Measurements from ENCODE around the gene LIPF.
"Not testable (repeated sequence)": the region's sequence is repeated elsewhere in the genome, so short reads cannot be mapped to it uniquely, and the experiment has no call there.

The LIPF gene

GRCh38 chr10:88707429-88708155 is 43.4 kb downstream of the LIPF start:
- no peak for TF ChIP-seq TCF4 (CRISPR knock-in tag; IDR thresholded peaks at IDR 0.05; ENCODE audit: borderline replicate concordance)
- TF ChIP-seq TOX (CRISPR knock-in tag; IDR thresholded peaks at IDR 0.05; ENCODE audit: borderline replicate concordance), result peak; percentile 90
- peak; percentile 59; the same call in 1 of the 2 replicates for TF ChIP-seq PATZ1 (CRISPR knock-in tag; IDR thresholded peaks at IDR 0.05; ENCODE audit: borderline replicate concordance)
- peak; percentile 88 for TF ChIP-seq ISL1 (CRISPR knock-in tag; IDR thresholded peaks at IDR 0.05)
- TF ChIP-seq ZNF8 (CRISPR knock-in tag; IDR thresholded peaks at IDR 0.05), result no peak
- no peak for TF ChIP-seq ZNF70 (CRISPR knock-in tag; IDR thresholded peaks at IDR 0.05)
- no peak for TF ChIP-seq ESRRG (CRISPR knock-in tag; IDR thresholded peaks at IDR 0.05)
- TF ChIP-seq POU6F1 (CRISPR knock-in tag; IDR thresholded peaks at IDR 0.05; ENCODE audit: borderline replicate concordance, low read depth), result no peak
- TF ChIP-seq ZC3H10 (CRISPR knock-in tag; IDR thresholded peaks at IDR 0.05), result no peak

GRCh38 chr10:88709361-88709760 is 45.1 kb downstream of the LIPF start:
- ATAC-seq, result not testable (repeated sequence)

More at GRCh38 chr10:88707429-88708155, 43.4 kb downstream of the LIPF start:
- peak; percentile 95 for ATAC-seq

- TF ChIP-seq CSRNP3 (CRISPR knock-in tag; IDR thresholded peaks at IDR 0.05), result no peak
- TF ChIP-seq BACH2 (CRISPR knock-in tag; IDR thresholded peaks at IDR 0.05; ENCODE audit: borderline replicate concordance), result no peak
- TF ChIP-seq ISL1 (CRISPR knock-in tag; IDR thresholded peaks at IDR 0.05), result no peak
- no peak for TF ChIP-seq CREB5 (CRISPR knock-in tag; IDR thresholded peaks at IDR 0.05; ENCODE audit: low read depth)
- no peak for TF ChIP-seq ARNTL (CRISPR knock-in tag; IDR thresholded peaks at IDR 0.05; ENCODE audit: borderline replicate concordance, low read depth)
- no peak for TF ChIP-seq OSR1 (CRISPR knock-in tag; IDR thresholded peaks at IDR 0.05)
- no peak for TF ChIP-seq PPARA (CRISPR knock-in tag; IDR thresholded peaks at IDR 0.05; ENCODE audit: borderline replicate concordance)
- no peak for TF ChIP-seq ZC3H10 (CRISPR knock-in tag; IDR thresholded peaks at IDR 0.05)
- no peak for TF ChIP-seq ZFP30 (CRISPR knock-in tag; IDR thresholded peaks at IDR 0.05)
- TF ChIP-seq RARB (CRISPR knock-in tag; IDR thresholded peaks at IDR 0.05), result no peak
- ATAC-seq, result no peak
Measured at GRCh38 chr10:88715517-88715916, 51.3 kb downstream of the LIPF start.

GRCh38 chr10:88721392-88721791 is 57.1 kb downstream of the LIPF start:
- TF ChIP-seq BACH2 (CRISPR knock-in tag; IDR thresholded peaks at IDR 0.05; ENCODE audit: borderline replicate concordance) (no peak), TSHZ2 (CRISPR knock-in tag; IDR thresholded peaks at IDR 0.05) (no peak), ARNTL (CRISPR knock-in tag; IDR thresholded peaks at IDR 0.05; ENCODE audit: borderline replicate concordance, low read depth) (no peak), OSR1 (CRISPR knock-in tag; IDR thresholded peaks at IDR 0.05) (no peak), CREB5 (CRISPR knock-in tag; IDR thresholded peaks at IDR 0.05; ENCODE audit: low read depth) (no peak), POU6F1 (CRISPR knock-in tag; IDR thresholded peaks at IDR 0.05; ENCODE audit: borderline replicate concordance, low read depth) (no peak), ZNF70 (CRISPR knock-in tag; IDR thresholded peaks at IDR 0.05) (no peak), CSRNP3 (CRISPR knock-in tag; IDR thresholded peaks at IDR 0.05) (no peak), ZC3H10 (CRISPR knock-in tag; IDR thresholded peaks at IDR 0.05) (no peak)
- no peak for ATAC-seq
